BLaER1 treated with 17β-estradiol and CSF1 and Interleukin-3, amounts not matched to agents 10 nM and 100 nM (cell line): ENCODE data around the gene CNRIP1.
"Not testable (repeated sequence)": the region's sequence is repeated elsewhere in the genome, so short reads cannot be mapped to it uniquely, and the experiment has no call there.

Experiments used
- H3K27ac ChIP-seq, 11 experiments: shearing (Covaris generic); formaldehyde crosslinking; 2 replicates each; pipeline ENCODE4 v1.8.1; 2022
- H3K27me3 ChIP-seq, 11 experiments: shearing (Covaris generic); formaldehyde crosslinking; 2 replicates each; pipeline ENCODE4 v1.8.1; 2022
- H3K36me3 ChIP-seq, 11 experiments: shearing (Covaris generic); formaldehyde crosslinking; 2 replicates each; pipeline ENCODE4 v1.8.1; 2022
- H3K4me1 ChIP-seq, 10 experiments: shearing (Covaris generic); formaldehyde crosslinking; 2 replicates each; pipeline ENCODE4 v1.8.1; 2022
- H3K4me2 ChIP-seq, 11 experiments: shearing (Covaris generic); formaldehyde crosslinking; 2 replicates each; pipeline ENCODE4 v1.8.1; 2022
- H3K4me3 ChIP-seq, 10 experiments: shearing (Covaris generic); formaldehyde crosslinking; 2 replicates each; pipeline ENCODE4 v1.8.1; 2022
- H3K9ac ChIP-seq, 11 experiments: shearing (Covaris generic); formaldehyde crosslinking; 2 replicates each; pipeline ENCODE4 v1.8.1; 2022
- H3K9me3 ChIP-seq, 11 experiments: shearing (Covaris generic); formaldehyde crosslinking; replicated peaks in 1 of 11; 2 replicates each; pipeline ENCODE4 v1.8.1; 2022
- H4K20me1 ChIP-seq, 11 experiments: shearing (Covaris generic); formaldehyde crosslinking; 2 replicates each; pipeline ENCODE4 v1.8.1; 2022
- Cebpa-rat ChIP-seq, 11 experiments: shearing (Covaris generic); IDR thresholded peaks; 2 replicates each; pipeline ENCODE4 v1.8.1; 2022

CNRIP1 gene

DNA sequence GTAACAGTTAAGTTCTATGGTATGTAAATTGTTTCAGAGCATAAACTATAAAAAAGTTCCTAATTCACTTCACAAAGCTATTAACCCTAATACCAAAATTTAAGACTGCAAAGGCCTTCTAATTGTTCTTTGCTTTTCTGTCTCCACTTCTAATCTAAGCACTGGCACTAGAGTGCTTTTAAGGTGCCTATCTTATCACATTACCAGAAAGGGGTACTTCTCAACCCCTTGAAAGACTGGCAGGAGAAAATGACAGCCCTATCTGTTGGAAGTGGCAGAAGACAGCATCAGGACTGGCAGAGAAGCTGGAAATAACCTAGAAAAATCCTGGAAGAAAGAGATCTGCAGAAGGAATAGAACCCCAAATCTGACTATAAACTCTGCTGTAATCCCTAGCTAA is 10.3 kb downstream of the CNRIP1 start:
- Histone ChIP-seq H3K4me3 (no peak overlapping the region), H3K4me1 (no peaks in the 10 kb centered on the region), H3K27me3 (no peaks in the 10 kb centered on the region), H3K9me3 (peaks cover 0 to 10% (median 0%) of the 10 kb centered on the region in 11 experiments; a peak in 2 of 22 replicates), H4K20me1 (no peaks in the 10 kb centered on the region), H3K27ac (no peak overlapping the region), H3K9ac (no peak overlapping the region), H3K4me2 (no peak overlapping the region), H3K36me3 (no peaks in the 10 kb centered on the region)
- TF ChIP-seq Cebpa-rat (IDR thresholded peaks at IDR 0.05): no peak

DNA sequence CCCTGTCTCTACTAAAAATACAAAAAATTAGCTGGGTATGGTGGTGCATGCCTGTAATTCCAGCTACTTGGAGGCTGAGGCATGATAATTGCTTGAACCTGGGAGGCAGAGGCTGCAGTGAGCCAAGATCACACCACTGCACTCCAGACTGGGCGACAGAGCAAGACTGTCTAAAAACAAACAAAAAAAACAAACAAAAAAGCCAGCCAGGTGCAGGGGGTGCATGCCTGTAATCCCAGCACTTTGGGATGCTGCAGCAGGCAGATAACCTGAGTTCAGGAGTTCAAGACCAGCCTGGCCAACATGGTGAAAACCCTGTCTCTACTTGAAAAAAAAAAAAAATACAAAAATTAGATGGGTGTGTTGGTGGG is 15.9 kb downstream of the CNRIP1 start:
- not testable (repeated sequence) for H3K27ac ChIP-seq, H3K36me3 ChIP-seq, H3K27me3 ChIP-seq, H3K9me3 ChIP-seq, H3K4me3 ChIP-seq, H4K20me1 ChIP-seq, H3K9ac ChIP-seq, H3K4me1 ChIP-seq, H3K4me2 ChIP-seq

DNA sequence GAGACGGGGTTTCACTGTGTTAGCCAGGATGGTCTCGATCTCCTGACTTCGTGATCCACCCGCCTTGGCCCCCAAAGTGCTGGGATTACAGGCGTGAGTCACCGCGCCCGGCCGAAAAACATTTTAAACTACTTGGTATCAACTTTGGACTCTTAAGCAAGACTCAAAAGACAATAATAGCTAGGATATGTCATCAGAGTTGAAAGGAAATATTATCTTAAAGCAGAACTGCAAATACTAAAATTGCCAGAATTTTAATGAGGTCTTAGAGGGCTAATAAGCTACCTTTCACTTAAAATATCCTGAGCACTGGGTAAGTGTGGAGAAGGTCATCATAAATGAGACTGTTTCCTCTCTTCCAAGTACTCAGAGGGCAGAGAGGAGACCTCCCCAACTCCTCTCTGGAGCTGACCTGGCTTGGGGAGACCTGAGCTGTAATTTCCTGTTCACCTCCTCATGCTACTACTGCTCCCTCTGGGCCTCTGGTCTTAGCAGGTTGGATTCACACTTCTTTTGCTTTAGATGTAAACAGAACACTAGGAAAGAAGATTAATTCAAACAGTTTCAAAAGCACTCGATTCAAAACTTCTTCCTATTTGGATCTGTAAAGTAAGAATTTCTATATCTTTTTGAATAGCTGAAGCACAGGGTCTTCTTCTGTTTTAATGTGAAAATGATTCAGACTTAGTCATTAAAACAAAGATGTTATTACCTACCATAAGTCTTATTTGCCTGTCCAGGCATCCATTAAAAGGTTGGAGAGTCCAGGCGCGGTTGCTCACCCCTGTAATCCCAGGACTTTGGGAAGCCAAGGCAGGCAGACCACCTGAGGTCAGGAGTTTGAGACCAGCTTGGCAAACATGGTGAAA is 16.5 kb downstream of the CNRIP1 start:
- no peaks in the 10 kb centered on the region for H3K27me3 ChIP-seq
- no peaks in the 10 kb centered on the region for H3K36me3 ChIP-seq
- H3K9me3 ChIP-seq: no peaks in the 10 kb centered on the region
- H3K4me3 ChIP-seq: no peak overlapping the region
- H3K27ac ChIP-seq: no peak overlapping the region
- H3K4me2 ChIP-seq: no peak overlapping the region
- H3K4me1 ChIP-seq: no peaks in the 10 kb centered on the region
- TF ChIP-seq Cebpa-rat (IDR thresholded peaks at IDR 0.05): no peak
- no peak overlapping the region for H3K9ac ChIP-seq
- no peaks in the 10 kb centered on the region for H4K20me1 ChIP-seq

DNA sequence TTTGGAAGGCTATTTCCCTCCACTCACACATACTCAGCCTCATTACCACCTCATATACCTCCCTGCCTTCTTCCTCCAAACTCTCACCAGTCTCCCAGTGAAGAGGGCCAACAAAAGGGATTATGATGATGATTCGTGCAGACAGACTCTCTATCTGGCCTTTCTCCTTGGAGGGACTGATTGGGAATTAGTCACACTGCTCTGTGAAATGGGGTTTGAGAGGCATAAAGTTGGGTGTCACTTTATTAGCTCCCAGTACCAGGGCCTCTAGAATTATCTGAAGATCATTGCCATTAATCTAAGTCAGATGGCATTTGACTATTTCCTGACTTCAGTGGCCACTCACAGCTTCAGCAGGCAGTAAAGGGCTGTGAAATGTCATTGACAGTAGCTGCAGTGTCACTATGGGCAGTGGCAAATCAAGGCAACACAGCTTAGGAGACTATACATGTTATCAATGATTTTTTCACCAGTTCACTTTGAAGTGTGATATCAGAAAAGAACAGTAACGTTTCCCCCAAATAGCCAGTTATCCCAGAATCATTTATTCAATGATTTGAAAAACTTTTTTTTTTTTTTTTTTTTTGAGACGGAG is 17.4 kb downstream of the CNRIP1 start:
- H3K9ac ChIP-seq: no peak overlapping the region
- no peaks in the 10 kb centered on the region for H3K4me1 ChIP-seq
- H3K36me3 ChIP-seq: no peaks in the 10 kb centered on the region
- no peaks in the 10 kb centered on the region for H4K20me1 ChIP-seq
- H3K4me2 ChIP-seq: no peak overlapping the region
- no peak for TF ChIP-seq Cebpa-rat (IDR thresholded peaks at IDR 0.05)
- H3K4me3 ChIP-seq: no peak overlapping the region
- no peaks in the 10 kb centered on the region for H3K9me3 ChIP-seq
- H3K27ac ChIP-seq: no peak overlapping the region
- no peaks in the 10 kb centered on the region for H3K27me3 ChIP-seq

DNA sequence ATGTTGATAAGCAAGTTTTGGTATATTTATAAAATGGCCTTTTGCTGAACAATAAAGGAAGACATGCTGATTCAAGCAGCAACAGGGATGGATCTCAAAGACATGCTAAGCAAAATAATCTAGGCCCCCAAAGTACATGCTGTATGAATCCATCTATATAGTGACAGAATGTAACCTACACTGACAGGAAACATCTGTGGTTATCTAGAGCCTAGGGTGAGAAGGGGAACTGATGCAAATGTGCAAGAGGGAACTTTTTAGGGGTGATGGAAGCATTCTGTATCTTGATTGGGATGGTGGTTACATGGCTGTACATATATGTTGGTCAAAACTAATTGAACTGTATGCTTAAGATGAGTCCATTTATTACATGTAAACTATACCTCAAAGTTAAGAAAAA is 24.2 kb downstream of the CNRIP1 start:
- no peak for TF ChIP-seq Cebpa-rat (IDR thresholded peaks at IDR 0.05)
- no peak overlapping the region for H3K9ac ChIP-seq
- H4K20me1 ChIP-seq: no peaks in the 10 kb centered on the region
- no peaks in the 10 kb centered on the region for H3K27me3 ChIP-seq
- H3K4me3 ChIP-seq: no peak overlapping the region
- H3K9me3 ChIP-seq: no peaks in the 10 kb centered on the region
- peaks cover 12 to 38% (median 12%) of the 10 kb centered on the region in 10 experiments for H3K4me1 ChIP-seq
- no peaks in the 10 kb centered on the region for H3K36me3 ChIP-seq
- H3K27ac ChIP-seq: no peak overlapping the region
- H3K4me2 ChIP-seq: peak overlapping the region; percentile 3 to 55 (median 39); a peak in 18 of 22 replicates

DNA sequence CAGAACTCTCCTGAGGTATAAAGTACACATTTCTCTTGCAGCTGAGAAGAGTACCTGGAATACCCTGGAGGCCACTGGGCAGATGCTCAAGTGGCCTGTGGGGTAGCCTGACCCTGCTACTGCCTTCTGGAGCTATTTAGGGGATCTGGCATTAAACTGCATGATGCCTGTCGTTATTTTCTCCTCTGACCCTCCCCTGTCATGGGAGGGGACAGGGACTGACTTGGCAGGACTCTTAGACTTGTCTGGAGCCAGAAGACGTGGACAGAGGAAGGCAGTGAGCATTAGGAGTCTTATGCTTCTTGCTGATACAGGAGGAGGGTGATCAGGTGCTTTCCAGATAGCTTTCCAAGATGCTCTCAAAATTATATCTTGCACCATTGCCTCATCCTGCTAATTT is 24.8 kb downstream of the CNRIP1 start:
- Histone ChIP-seq H3K4me2 (peak overlapping the region; percentile 3 to 55 (median 39); a peak in 16 of 22 replicates), H4K20me1 (no peaks in the 10 kb centered on the region), H3K9ac (no peak overlapping the region), H3K4me1 (peaks cover 12 to 44% (median 12%) of the 10 kb centered on the region in 10 experiments), H3K27me3 (no peaks in the 10 kb centered on the region), H3K36me3 (no peaks in the 10 kb centered on the region), H3K9me3 (no peaks in the 10 kb centered on the region), H3K4me3 (no peak overlapping the region), H3K27ac (no peak overlapping the region)
- no peak for TF ChIP-seq Cebpa-rat (IDR thresholded peaks at IDR 0.05)

DNA sequence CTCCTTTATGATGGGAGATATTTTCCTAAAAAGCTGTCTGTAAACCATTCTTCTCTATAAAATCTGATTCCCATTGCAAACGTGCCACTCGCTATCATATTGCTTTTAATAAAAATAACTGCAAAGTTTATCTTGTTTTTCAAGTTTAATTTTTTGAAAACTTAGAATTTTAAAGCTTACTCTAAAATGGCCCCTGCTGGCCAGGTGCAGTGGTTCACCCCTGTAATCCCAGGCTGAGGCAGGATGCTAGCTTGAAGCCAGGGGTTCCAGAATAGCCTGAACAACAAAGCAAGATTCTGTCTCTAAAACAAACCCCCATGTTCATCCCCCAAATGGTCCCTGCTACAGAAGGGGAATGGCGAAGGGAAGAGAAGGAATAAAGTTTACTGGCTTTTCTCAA is 25.6 kb downstream of the CNRIP1 start:
- H3K36me3 ChIP-seq: no peaks in the 10 kb centered on the region
- no peaks in the 10 kb centered on the region for H3K27me3 ChIP-seq
- no peaks in the 10 kb centered on the region for H4K20me1 ChIP-seq
- no peak overlapping the region for H3K4me3 ChIP-seq
- H3K9me3 ChIP-seq: no peaks in the 10 kb centered on the region
- peaks cover 12 to 52% (median 12%) of the 10 kb centered on the region in 10 experiments for H3K4me1 ChIP-seq
- H3K9ac ChIP-seq: no peak overlapping the region
- H3K4me2 ChIP-seq: no peak overlapping the region
- no peak overlapping the region for H3K27ac ChIP-seq
- no peak for TF ChIP-seq Cebpa-rat (IDR thresholded peaks at IDR 0.05)

DNA sequence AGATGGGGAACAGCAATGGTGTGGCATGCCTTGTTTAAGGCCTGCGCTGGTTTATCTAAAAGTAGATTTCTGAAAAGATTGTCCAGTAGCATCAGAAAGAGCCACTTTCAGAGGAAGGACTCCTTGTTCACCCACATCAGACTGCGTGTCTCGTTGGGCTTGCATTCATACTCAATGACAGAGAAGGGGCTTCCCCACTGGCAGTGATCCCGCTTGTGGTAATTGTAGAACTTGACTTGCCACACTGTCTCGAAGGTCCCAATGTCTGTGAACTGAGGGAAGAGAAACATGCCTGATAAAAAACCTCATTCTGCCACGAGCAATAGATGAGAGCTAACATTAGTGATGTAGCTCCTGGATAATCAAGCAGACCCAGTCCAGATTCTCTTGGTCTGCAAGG is 26.0 kb downstream of the CNRIP1 start:
- Histone ChIP-seq H3K27me3 (no peaks in the 10 kb centered on the region), H3K4me2 (no peak overlapping the region), H3K9ac (no peak overlapping the region), H3K9me3 (no peaks in the 10 kb centered on the region), H3K4me3 (no peak overlapping the region), H3K4me1 (peaks cover 12 to 56% (median 12%) of the 10 kb centered on the region in 10 experiments), H3K36me3 (no peaks in the 10 kb centered on the region), H3K27ac (no peak overlapping the region), H4K20me1 (no peaks in the 10 kb centered on the region)
- TF ChIP-seq Cebpa-rat (IDR thresholded peaks at IDR 0.05): no peak

DNA sequence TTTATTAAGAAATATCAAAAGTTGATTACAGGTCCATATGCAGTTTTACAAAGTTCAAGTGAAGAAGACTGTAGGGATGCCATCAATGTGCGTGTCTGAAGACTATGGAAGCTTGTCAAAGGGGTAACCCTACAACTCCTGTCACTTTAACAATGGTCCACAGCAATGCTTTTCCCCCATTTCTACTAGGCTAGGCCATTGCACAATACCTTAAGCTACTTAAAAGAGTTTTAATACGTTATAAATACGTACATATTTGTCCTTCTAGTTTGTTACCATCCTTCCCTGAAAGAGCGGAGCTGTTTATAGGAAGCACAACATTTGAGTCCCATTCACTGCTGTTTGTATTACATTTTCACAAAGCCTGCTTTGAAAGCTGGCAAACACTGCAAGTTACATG is 26.7 kb downstream of the CNRIP1 start:
- Histone ChIP-seq H4K20me1 (no peaks in the 10 kb centered on the region), H3K4me2 (no peak overlapping the region), H3K27me3 (no peaks in the 10 kb centered on the region), H3K4me3 (no peak overlapping the region), H3K27ac (no peak overlapping the region), H3K9me3 (no peaks in the 10 kb centered on the region), H3K9ac (no peak overlapping the region), H3K4me1 (peaks cover 12 to 63% (median 15%) of the 10 kb centered on the region in 10 experiments), H3K36me3 (no peaks in the 10 kb centered on the region)
- TF ChIP-seq Cebpa-rat (IDR thresholded peaks at IDR 0.05): no peak
